KOPT-K1 (cell line): Measurements from ENCODE around the gene MEIS1.
"Not testable (repeated sequence)": the region's sequence is repeated elsewhere in the genome, so short reads cannot be mapped to it uniquely, and the experiment has no call there.

ENCODE experiments used
- H3K27ac ChIP-seq: fragments of 200-600 bp; sonication (generic); 2 replicates; pipeline ENCODE4 v1.5.1; 2016; ENCODE audit warnings: antibody characterized with exemption, mild to moderate bottlenecking, low read depth, low read length; ENCODE audit not compliant: poor library complexity, severe bottlenecking
- H3K36me3 ChIP-seq: fragments of 200-600 bp; sonication (generic); 2 replicates; pipeline ENCODE4 v1.5.1; 2017; ENCODE audit warnings: antibody characterized with exemption, mild to moderate bottlenecking, low read length, moderate library complexity; ENCODE audit not compliant: insufficient read depth
- H3K9me3 ChIP-seq: fragments of 200-600 bp; sonication (generic); 2 replicates; pipeline ENCODE4 v1.5.1; 2017; ENCODE audit warnings: antibody characterized with exemption, low read length, mild to moderate bottlenecking; ENCODE audit not compliant: insufficient read depth, poor library complexity, severe bottlenecking

MEIS1 gene

DNA sequence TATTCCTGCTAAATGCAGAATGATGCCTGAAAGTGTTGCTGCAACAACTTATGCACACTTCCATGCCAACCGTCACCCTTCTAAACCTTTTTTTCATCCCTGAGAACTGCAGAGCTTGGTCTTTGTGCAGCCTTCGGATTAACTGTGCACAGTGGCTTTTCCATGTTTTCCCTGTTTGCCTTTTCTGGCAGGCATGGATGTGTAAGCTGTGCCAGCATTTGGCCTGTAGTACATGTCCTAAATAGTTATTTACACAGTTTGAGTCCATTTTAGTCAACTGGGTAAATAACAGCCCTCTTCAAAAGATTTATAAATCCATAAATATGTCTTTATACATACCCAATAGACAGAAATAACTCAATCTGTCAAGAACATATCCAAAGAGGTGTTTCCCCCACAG is 31.5 kb downstream of the MEIS1 start:
- Histone ChIP-seq H3K9me3 (no peaks in the 10 kb centered on the region), H3K27ac (no peak overlapping the region), H3K36me3 (no peaks in the 10 kb centered on the region)

DNA sequence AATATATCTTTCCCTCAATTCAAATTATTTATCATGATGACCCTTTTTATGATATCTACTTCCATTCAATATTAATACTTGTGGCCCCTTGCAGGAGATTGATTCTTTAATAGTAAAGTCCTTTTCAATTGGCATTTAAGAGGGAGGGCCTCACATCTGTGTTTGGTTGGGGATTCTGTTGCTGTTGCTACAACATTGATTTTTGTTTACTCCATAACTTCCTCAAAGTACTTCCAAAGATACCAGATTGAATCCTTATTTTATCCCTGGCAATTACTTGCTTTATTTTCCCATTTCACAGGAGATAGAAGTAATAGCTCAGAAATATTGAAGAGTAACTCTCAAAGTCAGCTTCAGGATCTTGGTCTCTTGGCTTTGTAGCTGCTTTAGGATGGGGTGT is 32.8 kb downstream of the MEIS1 start:
- H3K9me3 ChIP-seq, result no peaks in the 10 kb centered on the region
- no peak overlapping the region for H3K27ac ChIP-seq
- H3K36me3 ChIP-seq, result no peaks in the 10 kb centered on the region

DNA sequence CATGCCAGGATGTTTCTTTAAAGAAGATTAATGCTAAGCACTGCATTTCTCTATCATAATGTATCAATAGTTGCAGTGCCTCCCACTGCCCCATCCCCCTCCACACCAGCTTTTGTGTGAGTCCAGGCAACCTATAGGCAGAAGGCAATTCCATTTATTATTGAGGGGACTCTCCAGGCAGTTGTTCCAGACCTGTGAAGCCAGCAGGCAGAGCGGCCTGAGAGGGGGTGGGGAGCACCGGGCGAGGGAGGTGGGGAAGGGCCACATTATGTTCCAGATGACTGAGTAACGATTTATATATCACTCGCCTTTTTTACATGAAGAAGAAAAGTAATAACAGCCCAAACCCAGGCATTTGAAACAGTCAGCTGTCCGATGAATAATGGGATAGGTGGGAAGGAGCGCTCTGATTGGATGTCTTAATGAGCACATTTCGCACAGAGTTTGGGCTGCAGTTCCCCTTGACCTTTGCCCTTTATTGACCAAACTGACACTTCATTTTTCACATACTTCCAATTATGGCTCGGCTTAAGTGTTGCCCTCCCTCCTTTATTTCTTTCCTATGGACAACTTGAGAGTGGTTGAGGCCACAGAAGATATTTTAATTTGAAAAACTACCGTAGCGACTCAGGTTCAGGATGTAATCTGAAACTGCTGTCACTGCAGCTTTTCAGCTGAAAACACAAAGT is 34.4 kb downstream of the MEIS1 start:
- Histone ChIP-seq H3K9me3 (no peaks in the 10 kb centered on the region), H3K36me3 (no peaks in the 10 kb centered on the region), H3K27ac (no peak overlapping the region)

- Histone ChIP-seq H3K27ac (no peak overlapping the region), H3K36me3 (no peaks in the 10 kb centered on the region), H3K9me3 (no peaks in the 10 kb centered on the region)
These were observed 35.3 kb downstream of the MEIS1 start for GRCh38 chr2:66470199-66470598.

DNA sequence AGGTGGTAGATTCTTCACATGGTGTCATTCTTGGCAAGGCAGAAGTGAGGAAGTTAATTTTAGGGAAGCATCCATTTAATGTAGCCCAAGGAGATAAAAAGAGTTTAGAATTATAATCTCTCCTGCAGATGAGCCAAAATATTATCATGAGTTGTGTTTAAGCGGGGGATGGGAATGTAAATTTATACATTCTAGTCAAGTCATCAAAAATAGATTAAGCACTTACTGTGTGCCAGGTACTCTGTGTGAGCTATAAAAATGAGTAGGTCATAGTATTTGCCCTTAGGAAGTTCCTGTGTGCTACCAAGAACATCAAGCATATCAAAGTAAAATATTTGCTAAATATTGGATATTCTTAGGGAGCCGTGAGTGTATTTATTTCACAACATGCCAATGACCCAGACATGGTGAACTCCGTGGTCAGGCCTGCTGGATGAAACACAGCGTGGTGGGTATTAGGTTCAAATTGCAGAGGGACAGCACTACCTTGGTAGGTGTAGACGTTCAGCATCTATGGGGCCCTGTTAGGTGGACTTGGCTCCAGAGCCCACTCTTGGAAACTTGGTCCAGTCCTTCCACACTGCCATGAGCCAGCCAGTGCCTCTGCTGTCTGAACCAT is 37.4 kb downstream of the MEIS1 start:
- no peaks in the 10 kb centered on the region for H3K9me3 ChIP-seq
- no peak overlapping the region for H3K27ac ChIP-seq
- H3K36me3 ChIP-seq, result no peaks in the 10 kb centered on the region

DNA sequence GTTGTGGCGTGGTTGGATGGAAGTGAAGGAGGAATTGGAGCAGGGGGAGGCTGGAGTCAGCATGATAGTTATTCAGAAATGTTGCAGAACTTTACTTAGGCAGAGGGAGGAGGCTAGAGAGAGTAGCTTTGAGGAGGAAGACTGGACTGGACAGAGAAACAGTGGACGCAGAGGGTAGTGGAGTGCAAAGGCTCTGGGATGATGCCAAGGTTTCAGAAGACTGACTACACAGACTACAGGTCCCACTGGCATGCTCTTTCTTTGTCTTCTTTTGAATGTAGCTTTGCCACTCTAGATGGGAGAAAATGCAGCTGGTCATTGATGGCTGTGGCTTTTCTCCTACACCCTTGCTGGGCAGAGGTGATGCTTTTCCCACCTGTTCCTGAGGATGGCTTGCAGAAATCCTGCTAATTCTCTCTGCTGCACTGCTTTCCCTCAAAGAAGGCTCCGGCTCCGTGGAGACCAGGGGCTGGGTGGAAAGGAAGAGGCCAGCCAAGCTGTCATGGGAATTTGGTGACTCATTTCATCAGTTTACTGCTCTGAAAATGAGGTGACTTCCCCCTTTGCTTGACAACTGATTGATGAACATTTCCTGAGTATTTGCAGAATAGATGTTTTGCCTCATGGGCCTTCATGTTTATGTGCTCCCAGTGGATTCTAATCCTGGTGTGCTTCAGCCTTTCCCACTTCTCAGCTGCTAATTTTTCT is 42.4 kb downstream of the MEIS1 start:
- Histone ChIP-seq H3K27ac (no peak overlapping the region), H3K36me3 (no peaks in the 10 kb centered on the region)

DNA sequence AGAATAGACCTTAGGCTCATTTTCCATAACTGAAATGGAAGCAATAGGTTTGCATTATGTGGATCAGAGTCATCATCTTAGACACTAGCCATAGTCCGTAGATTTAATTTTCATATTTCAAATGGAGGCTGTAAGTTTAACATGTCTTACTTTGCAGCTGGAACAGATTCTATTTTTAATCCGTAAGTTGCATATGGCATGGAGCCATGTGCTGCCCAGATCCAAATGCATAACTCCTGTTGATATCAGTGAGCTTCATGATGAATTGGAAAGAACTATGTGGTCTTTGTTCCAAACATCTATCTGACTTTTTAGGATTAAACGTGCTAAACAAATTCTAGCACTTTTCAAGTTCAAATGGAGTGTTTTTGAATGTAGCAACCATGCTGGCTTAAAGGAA is 43.4 kb downstream of the MEIS1 start:
- Histone ChIP-seq H3K36me3 (no peaks in the 10 kb centered on the region), H3K9me3 (no peaks in the 10 kb centered on the region), H3K27ac (no peak overlapping the region)

More for the DNA sequence above, 42.4 kb downstream of the MEIS1 start:
- H3K9me3 ChIP-seq, result no peaks in the 10 kb centered on the region

DNA sequence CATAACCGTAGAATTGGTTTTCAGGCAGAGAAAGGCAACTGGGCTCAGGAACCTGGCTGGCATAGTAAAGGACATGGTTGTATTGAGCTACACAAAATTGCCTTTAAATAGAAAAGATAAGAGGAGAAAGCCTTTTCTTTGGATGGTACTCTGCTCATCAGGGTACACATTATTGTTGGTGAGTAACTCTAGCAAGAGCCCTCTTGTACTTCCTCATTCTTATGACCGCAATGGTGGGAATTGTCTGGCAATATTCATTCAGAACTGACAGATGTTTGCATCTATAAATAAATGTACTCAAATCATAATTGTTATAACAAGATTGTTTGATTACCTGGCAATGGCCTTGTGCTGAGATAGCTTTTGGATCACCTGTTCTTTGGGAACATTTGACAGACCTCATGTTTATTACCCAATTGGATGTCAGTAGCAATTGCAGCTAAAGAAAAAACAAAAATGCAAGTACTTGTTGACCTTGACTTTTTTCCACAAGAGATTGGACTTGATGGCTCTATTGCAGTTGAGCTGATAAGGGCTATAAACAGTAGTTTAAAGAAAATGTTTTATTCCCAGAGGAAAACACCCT is 43.9 kb downstream of the MEIS1 start:
- Histone ChIP-seq H3K27ac (no peak overlapping the region), H3K36me3 (no peaks in the 10 kb centered on the region), H3K9me3 (no peaks in the 10 kb centered on the region)

DNA sequence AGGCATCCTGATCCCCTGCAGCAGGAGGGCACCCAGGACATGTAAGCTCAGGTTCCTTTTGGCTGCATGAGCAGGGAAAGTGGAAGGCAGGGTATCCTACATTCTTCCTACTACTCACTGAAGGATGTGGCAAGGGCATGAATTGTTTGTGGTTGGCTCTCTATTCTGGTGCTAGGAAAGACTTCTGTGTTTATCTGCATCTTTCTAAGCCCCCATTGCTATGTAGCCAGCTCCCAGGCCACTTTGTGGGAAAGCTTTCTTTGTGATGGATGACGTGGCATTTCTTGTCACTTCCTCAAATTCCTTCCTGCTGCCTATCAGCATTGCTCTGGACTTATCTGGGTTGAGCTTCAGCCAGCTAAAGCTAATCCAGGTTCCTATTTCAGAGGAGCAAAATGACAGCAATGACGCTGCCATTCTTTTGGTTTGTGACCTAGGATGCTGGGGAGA is 46.2 kb downstream of the MEIS1 start:
- H3K36me3 ChIP-seq, result no peaks in the 10 kb centered on the region
- H3K27ac ChIP-seq, result no peak overlapping the region
- H3K9me3 ChIP-seq, result no peaks in the 10 kb centered on the region

DNA sequence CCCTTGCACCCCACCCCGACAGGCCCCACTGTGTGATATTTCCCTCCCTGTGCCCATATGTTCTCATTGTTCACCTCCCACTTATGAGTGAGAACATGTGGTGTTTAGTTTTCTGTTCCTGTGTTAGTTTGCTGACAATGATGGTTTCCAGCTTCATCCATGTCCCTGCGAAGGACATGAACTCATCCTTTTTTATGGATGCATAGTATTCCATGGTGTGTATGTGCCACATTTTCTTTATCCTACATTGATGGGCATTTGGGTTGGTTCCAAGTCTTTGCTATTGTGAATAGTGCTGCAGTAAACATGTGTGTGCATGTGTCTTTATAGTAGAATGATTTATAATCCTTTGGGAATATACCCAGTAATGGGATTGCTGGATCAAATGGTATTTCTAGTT is 50.3 kb downstream of the MEIS1 start:
- not testable (repeated sequence) for H3K9me3 ChIP-seq, H3K36me3 ChIP-seq, H3K27ac ChIP-seq

DNA sequence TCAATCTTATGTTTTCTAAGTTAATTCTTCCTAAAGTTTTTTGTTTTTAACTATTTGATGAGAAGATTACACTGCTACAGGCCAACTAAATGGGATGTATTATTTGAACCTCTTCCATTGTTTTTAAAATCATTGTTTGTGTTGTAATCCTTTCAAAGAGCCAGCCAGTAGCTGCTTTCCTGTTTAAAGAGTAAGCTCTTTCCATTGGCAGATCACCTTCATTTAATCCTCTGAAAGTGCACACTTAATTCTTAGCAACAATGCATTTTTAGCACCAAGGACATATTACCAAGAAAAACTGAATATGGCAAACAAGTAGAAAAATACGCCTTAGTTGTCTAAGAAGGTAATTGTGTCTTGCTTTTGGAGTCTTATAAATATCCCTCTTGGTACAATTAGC is 54.0 kb downstream of the MEIS1 start:
- Histone ChIP-seq H3K27ac (no peak overlapping the region), H3K36me3 (no peaks in the 10 kb centered on the region), H3K9me3 (no peaks in the 10 kb centered on the region)

DNA sequence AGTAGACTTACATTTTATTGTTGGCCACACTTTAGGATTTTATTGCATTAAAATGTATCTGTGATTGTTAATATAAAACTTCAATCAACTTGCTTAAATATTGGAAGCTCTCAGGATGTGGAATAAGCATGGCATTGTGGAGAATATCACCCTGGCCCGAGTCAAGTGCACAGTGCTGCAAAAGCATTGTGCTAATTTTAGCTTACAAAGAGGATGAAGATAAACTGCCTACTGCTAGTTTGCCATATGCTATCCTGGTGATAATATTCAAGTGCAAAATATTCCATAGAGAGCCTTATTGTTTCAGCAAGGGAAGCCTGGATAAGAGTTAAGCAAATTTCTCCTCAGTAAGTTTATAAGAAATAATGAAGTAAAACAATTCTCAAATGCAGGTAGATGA is 54.5 kb downstream of the MEIS1 start:
- no peak overlapping the region for H3K27ac ChIP-seq
- no peaks in the 10 kb centered on the region for H3K36me3 ChIP-seq
- no peaks in the 10 kb centered on the region for H3K9me3 ChIP-seq

GRCh38 chr2:66490588-66491001 is 55.7 kb downstream of the MEIS1 start:
- Histone ChIP-seq H3K9me3 (no peaks in the 10 kb centered on the region), H3K27ac (no peak overlapping the region), H3K36me3 (no peaks in the 10 kb centered on the region)

DNA sequence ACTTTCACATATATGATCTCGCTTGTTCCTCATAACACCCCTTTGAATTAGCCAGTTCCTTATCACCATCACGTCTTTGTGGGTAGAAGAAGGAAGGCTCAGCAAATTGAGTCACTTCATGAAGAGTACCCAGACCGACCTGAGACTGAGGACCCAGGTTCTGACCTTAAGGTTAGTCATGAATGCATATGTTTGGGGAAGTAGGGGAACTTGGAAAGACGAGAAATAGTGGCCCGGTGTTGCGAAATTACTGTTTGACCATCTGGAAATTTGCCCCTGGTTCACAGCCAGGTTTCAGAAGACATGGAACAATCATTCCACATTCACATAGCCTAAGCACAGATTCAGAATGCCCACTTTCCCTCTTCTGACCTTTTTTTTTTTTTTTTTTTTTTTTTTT is 59.8 kb downstream of the MEIS1 start:
- Histone ChIP-seq H3K9me3 (no peaks in the 10 kb centered on the region), H3K36me3 (no peaks in the 10 kb centered on the region), H3K27ac (no peak overlapping the region)

GRCh38 chr2:66495788-66496640 is 61.1 kb downstream of the MEIS1 start:
- H3K27ac ChIP-seq, result no peak overlapping the region
- H3K9me3 ChIP-seq, result no peaks in the 10 kb centered on the region
- H3K36me3 ChIP-seq, result no peaks in the 10 kb centered on the region
